ENCODE measurements around the gene NEXN.

NEXN gene

GRCh38 chr1:77927414-77927813, 39.0 kb downstream of the NEXN start:
- H3K4me3 Mint-ChIP-seq: peak overlapping the region; percentile 74
- H3K27me3 Mint-ChIP-seq: no peaks in the 10 kb centered on the region

GRCh38 chr1:77929806-77930205, 41.4 kb downstream of the NEXN start:
- no peaks in the 10 kb centered on the region for H3K9me3 Mint-ChIP-seq
- no peaks in the 10 kb centered on the region for H3K27me3 Mint-ChIP-seq
- H3K4me3 Mint-ChIP-seq: no peak overlapping the region
- no peak overlapping the region for H3K27ac Mint-ChIP-seq
- peaks cover 8% of the 10 kb centered on the region for H3K4me1 Mint-ChIP-seq (ENCODE audit: low read depth)
- H3K36me3 Mint-ChIP-seq (ENCODE audit: low read depth): no peaks in the 10 kb centered on the region

More at GRCh38 chr1:77927414-77927813, 39.0 kb downstream of the NEXN start:
- H3K4me1 Mint-ChIP-seq (ENCODE audit: low read depth): peaks cover 8% of the 10 kb centered on the region
- no peaks in the 10 kb centered on the region for H3K36me3 Mint-ChIP-seq (ENCODE audit: low read depth)
- no peaks in the 10 kb centered on the region for H3K9me3 Mint-ChIP-seq
- H3K27ac Mint-ChIP-seq: no peak overlapping the region

GRCh38 chr1:77938651-77939050, 50.2 kb downstream of the NEXN start:
- H3K4me3 Mint-ChIP-seq: no peak overlapping the region
- H3K27me3 Mint-ChIP-seq: no peaks in the 10 kb centered on the region
- H3K4me1 Mint-ChIP-seq (ENCODE audit: low read depth): peaks cover 10% of the 10 kb centered on the region
- peaks cover 18% of the 10 kb centered on the region for H3K36me3 Mint-ChIP-seq (ENCODE audit: low read depth)
- H3K27ac Mint-ChIP-seq: no peak overlapping the region
- no peaks in the 10 kb centered on the region for H3K9me3 Mint-ChIP-seq

GRCh38 chr1:77940921-77941570, 52.6 kb downstream of the NEXN start:
- no peaks in the 10 kb centered on the region for H3K27me3 Mint-ChIP-seq
- peaks cover 10% of the 10 kb centered on the region for H3K4me1 Mint-ChIP-seq (ENCODE audit: low read depth)
- no peaks in the 10 kb centered on the region for H3K9me3 Mint-ChIP-seq
- H3K36me3 Mint-ChIP-seq (ENCODE audit: low read depth): peaks cover 34% of the 10 kb centered on the region
- H3K27ac Mint-ChIP-seq: peak overlapping the region; percentile 5
- H3K4me3 Mint-ChIP-seq: no peak overlapping the region

- Mint-ChIP-seq H3K4me3 (no peak overlapping the region), H3K27ac (no peak overlapping the region), H3K36me3 (ENCODE audit: low read depth) (peaks cover 46% of the 10 kb centered on the region), H3K4me1 (ENCODE audit: low read depth) (peaks cover 14% of the 10 kb centered on the region), H3K27me3 (no peaks in the 10 kb centered on the region), H3K9me3 (no peaks in the 10 kb centered on the region)
Observed at GRCh38 chr1:77942400-77943140, 54.1 kb downstream of the NEXN start.

- no peak overlapping the region for H3K27ac Mint-ChIP-seq
- H3K4me3 Mint-ChIP-seq: no peak overlapping the region
- H3K4me1 Mint-ChIP-seq (ENCODE audit: low read depth): peaks cover 35% of the 10 kb centered on the region
- H3K27me3 Mint-ChIP-seq: no peaks in the 10 kb centered on the region
- no peaks in the 10 kb centered on the region for H3K9me3 Mint-ChIP-seq
- peaks cover 67% of the 10 kb centered on the region for H3K36me3 Mint-ChIP-seq (ENCODE audit: low read depth)
Observed at GRCh38 chr1:77945345-77945744, 56.9 kb downstream of the NEXN start.

- Mint-ChIP-seq H3K27ac (peak overlapping the region; percentile 63), H3K4me1 (ENCODE audit: low read depth) (peaks cover 53% of the 10 kb centered on the region), H3K36me3 (ENCODE audit: low read depth) (peaks cover 79% of the 10 kb centered on the region), H3K27me3 (no peaks in the 10 kb centered on the region), H3K9me3 (no peaks in the 10 kb centered on the region), H3K4me3 (no peak overlapping the region)
Observed at GRCh38 chr1:77948841-77949424, 60.5 kb downstream of the NEXN start.

GRCh38 chr1:77950873-77951272, 62.4 kb downstream of the NEXN start:
- Mint-ChIP-seq H3K27me3 (no peaks in the 10 kb centered on the region), H3K9me3 (no peaks in the 10 kb centered on the region), H3K36me3 (ENCODE audit: low read depth) (peaks cover 80% of the 10 kb centered on the region), H3K4me3 (no peak overlapping the region), H3K27ac (peak overlapping the region; percentile 80), H3K4me1 (ENCODE audit: low read depth) (peaks cover 61% of the 10 kb centered on the region)

- H3K4me3 Mint-ChIP-seq: no peak overlapping the region
Observed at GRCh38 chr1:77951328-77951727, 62.9 kb downstream of the NEXN start.

GRCh38 chr1:77953907-77954306, 65.5 kb downstream of the NEXN start:
- no peak overlapping the region for H3K27ac Mint-ChIP-seq
- H3K4me1 Mint-ChIP-seq (ENCODE audit: low read depth): peaks cover 49% of the 10 kb centered on the region
- no peaks in the 10 kb centered on the region for H3K9me3 Mint-ChIP-seq
- H3K4me3 Mint-ChIP-seq: no peak overlapping the region
- peaks cover 80% of the 10 kb centered on the region for H3K36me3 Mint-ChIP-seq (ENCODE audit: low read depth)
- no peaks in the 10 kb centered on the region for H3K27me3 Mint-ChIP-seq

More at GRCh38 chr1:77951328-77951727, 62.9 kb downstream of the NEXN start:
- peaks cover 61% of the 10 kb centered on the region for H3K4me1 Mint-ChIP-seq (ENCODE audit: low read depth)
- no peaks in the 10 kb centered on the region for H3K9me3 Mint-ChIP-seq
- peak overlapping the region; percentile 80 for H3K27ac Mint-ChIP-seq
- H3K27me3 Mint-ChIP-seq: no peaks in the 10 kb centered on the region
- peaks cover 80% of the 10 kb centered on the region for H3K36me3 Mint-ChIP-seq (ENCODE audit: low read depth)

GRCh38 chr1:77954521-77954920, 66.1 kb downstream of the NEXN start:
- Mint-ChIP-seq H3K4me1 (ENCODE audit: low read depth) (peaks cover 45% of the 10 kb centered on the region), H3K9me3 (no peaks in the 10 kb centered on the region), H3K27ac (no peak overlapping the region), H3K4me3 (no peak overlapping the region), H3K36me3 (ENCODE audit: low read depth) (peaks cover 80% of the 10 kb centered on the region), H3K27me3 (no peaks in the 10 kb centered on the region)

GRCh38 chr1:77955709-77956108, 67.3 kb downstream of the NEXN start:
- Mint-ChIP-seq H3K9me3 (no peaks in the 10 kb centered on the region), H3K36me3 (ENCODE audit: low read depth) (peaks cover 86% of the 10 kb centered on the region)

GRCh38 chr1:77956464-77956863, 68.0 kb downstream of the NEXN start:
- Mint-ChIP-seq H3K36me3 (ENCODE audit: low read depth) (peaks cover 86% of the 10 kb centered on the region), H3K9me3 (no peaks in the 10 kb centered on the region), H3K4me1 (ENCODE audit: low read depth) (peaks cover 45% of the 10 kb centered on the region), H3K27ac (no peak overlapping the region), H3K4me3 (no peak overlapping the region), H3K27me3 (no peaks in the 10 kb centered on the region)

More at GRCh38 chr1:77955709-77956108, 67.3 kb downstream of the NEXN start:
- H3K4me1 Mint-ChIP-seq (ENCODE audit: low read depth): peaks cover 45% of the 10 kb centered on the region
- H3K4me3 Mint-ChIP-seq: no peak overlapping the region
- no peaks in the 10 kb centered on the region for H3K27me3 Mint-ChIP-seq
- no peak overlapping the region for H3K27ac Mint-ChIP-seq

GRCh38 chr1:77958391-77958790, 70.0 kb downstream of the NEXN start:
- Mint-ChIP-seq H3K27ac (peak overlapping the region; percentile 8), H3K27me3 (no peaks in the 10 kb centered on the region), H3K4me1 (ENCODE audit: low read depth) (peaks cover 47% of the 10 kb centered on the region), H3K9me3 (no peaks in the 10 kb centered on the region), H3K4me3 (no peak overlapping the region), H3K36me3 (ENCODE audit: low read depth) (peaks cover 89% of the 10 kb centered on the region)

- Mint-ChIP-seq H3K27me3 (no peaks in the 10 kb centered on the region), H3K4me3 (no peak overlapping the region), H3K36me3 (ENCODE audit: low read depth) (peaks cover 89% of the 10 kb centered on the region), H3K9me3 (no peaks in the 10 kb centered on the region), H3K27ac (peak overlapping the region; percentile 8), H3K4me1 (ENCODE audit: low read depth) (peaks cover 45% of the 10 kb centered on the region)
Observed at GRCh38 chr1:77958850-77959249, 70.4 kb downstream of the NEXN start.

Measured in stimulated activated naive CD8-positive, alpha-beta T cell treated with anti-CD3 and anti-CD28 coated beads, Interleukin-15, Interleukin-2, amounts not matched to agents 100 ng/mL and 50 ng/mL, for 24 hours (primary cell).